Ishikawa (cell line): ENCODE data around the gene MYLIP.

Experiments used
- CEBPB ChIP-seq: IDR thresholded peaks from 2 replicates; pipeline ENCODE4 v1.6.1; 2012
- EGR1 ChIP-seq: IDR thresholded peaks from 2 replicates; pipeline ENCODE4 v1.6.1; 2012
- EP300 ChIP-seq: IDR thresholded peaks from 2 replicates; pipeline ENCODE4 v1.6.1; 2012; ENCODE audit warnings: borderline replicate concordance
- MAX ChIP-seq: IDR thresholded peaks from 2 replicates; pipeline ENCODE4 v1.6.1; 2012
- NFIC ChIP-seq: IDR thresholded peaks from 2 replicates; pipeline ENCODE4 v1.6.1; 2012
- RAD21 ChIP-seq: IDR thresholded peaks from 2 replicates; pipeline ENCODE4 v1.6.1; 2012; ENCODE audit warnings: low read depth
- TAF1 ChIP-seq: IDR thresholded peaks from 2 replicates; pipeline ENCODE4 v1.6.1; 2012; ENCODE audit warnings: low read depth, mild to moderate bottlenecking
- TCF12 ChIP-seq: IDR thresholded peaks from 2 replicates; pipeline ENCODE4 v1.6.1; 2012; ENCODE audit warnings: low read depth
- TEAD4 ChIP-seq: IDR thresholded peaks from 2 replicates; pipeline ENCODE4 v1.6.1; 2012
- USF1 ChIP-seq: IDR thresholded peaks from 2 replicates; pipeline ENCODE4 v1.6.1; 2012
- YY1 ChIP-seq: IDR thresholded peaks from 2 replicates; pipeline ENCODE4 v1.6.1; 2012; ENCODE audit warnings: low read depth
- ZBTB7A ChIP-seq: IDR thresholded peaks from 2 replicates; pipeline ENCODE4 v1.6.1; 2012; ENCODE audit warnings: low read depth
- TF ChIP-seq, protein P1 (sequence below): IDR thresholded peaks from 2 replicates; pipeline ENCODE4 v1.6.1; 2012; ENCODE audit warnings: low read depth, mild to moderate bottlenecking

DNA sequence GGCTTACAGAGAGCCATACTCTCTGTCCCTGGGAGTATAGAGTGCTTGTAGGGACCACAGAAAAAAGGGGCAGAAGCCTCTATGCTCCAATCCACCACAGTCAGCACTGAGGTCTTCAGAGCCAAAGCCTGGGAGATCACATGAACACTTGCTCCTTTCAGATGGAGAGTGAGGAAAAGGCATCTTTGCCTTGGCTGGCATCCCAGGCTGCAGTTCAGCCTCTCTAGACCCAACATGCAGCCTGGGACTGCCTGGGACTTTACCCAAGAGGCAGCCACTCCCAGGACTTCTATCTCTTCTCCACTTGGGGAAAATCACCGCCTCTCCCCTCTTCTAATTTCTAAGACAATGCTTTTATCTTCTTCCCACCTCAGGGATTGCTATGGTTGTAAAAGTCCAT is 46.5 kb upstream of the MYLIP start:
- TF ChIP-seq NFIC: no peak
- no peak for TF ChIP-seq YY1
- TF ChIP-seq TAF1: no peak
- TF ChIP-seq RAD21: no peak
- TF ChIP-seq TCF12: no peak
- no peak for TF ChIP-seq CEBPB
- TF ChIP-seq, protein P1, sequence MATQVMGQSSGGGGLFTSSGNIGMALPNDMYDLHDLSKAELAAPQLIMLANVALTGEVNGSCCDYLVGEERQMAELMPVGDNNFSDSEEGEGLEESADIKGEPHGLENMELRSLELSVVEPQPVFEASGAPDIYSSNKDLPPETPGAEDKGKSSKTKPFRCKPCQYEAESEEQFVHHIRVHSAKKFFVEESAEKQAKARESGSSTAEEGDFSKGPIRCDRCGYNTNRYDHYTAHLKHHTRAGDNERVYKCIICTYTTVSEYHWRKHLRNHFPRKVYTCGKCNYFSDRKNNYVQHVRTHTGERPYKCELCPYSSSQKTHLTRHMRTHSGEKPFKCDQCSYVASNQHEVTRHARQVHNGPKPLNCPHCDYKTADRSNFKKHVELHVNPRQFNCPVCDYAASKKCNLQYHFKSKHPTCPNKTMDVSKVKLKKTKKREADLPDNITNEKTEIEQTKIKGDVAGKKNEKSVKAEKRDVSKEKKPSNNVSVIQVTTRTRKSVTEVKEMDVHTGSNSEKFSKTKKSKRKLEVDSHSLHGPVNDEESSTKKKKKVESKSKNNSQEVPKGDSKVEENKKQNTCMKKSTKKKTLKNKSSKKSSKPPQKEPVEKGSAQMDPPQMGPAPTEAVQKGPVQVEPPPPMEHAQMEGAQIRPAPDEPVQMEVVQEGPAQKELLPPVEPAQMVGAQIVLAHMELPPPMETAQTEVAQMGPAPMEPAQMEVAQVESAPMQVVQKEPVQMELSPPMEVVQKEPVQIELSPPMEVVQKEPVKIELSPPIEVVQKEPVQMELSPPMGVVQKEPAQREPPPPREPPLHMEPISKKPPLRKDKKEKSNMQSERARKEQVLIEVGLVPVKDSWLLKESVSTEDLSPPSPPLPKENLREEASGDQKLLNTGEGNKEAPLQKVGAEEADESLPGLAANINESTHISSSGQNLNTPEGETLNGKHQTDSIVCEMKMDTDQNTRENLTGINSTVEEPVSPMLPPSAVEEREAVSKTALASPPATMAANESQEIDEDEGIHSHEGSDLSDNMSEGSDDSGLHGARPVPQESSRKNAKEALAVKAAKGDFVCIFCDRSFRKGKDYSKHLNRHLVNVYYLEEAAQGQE: no peak
- no peak for TF ChIP-seq EP300
- TF ChIP-seq ZBTB7A: no peak
- TF ChIP-seq USF1: no peak
- no peak for TF ChIP-seq MAX
- no peak for TF ChIP-seq EGR1
- TF ChIP-seq TEAD4: no peak
